Stimulated activated CD8-positive, alpha-beta memory T cell treated with anti-CD3 and anti-CD28 coated beads, Interleukin-2, amount 100 ng/mL, for 48 hours (primary cell): Measurements from ENCODE around the gene DLGAP1.

Experiments used
- DNase-seq, 2 donors: peaks; one replicate each; pipeline ENCODE4 v3.0.0-alpha.2; 2020; ENCODE audit warnings: low read depth in 2 of 2

The DLGAP1 gene

GRCh38 chr18:3777122-3777521 is 678.0 kb downstream of the DLGAP1 start:
- no peak for DNase-seq

GRCh38 chr18:3775996-3776395 is 679.1 kb downstream of the DLGAP1 start:
- DNase-seq: no peak

GRCh38 chr18:3773303-3773702 is 681.8 kb downstream of the DLGAP1 start:
- no peak for DNase-seq

- DNase-seq: peak; percentile 69 to 78
Measured at GRCh38 chr18:3771121-3771971, 683.8 kb downstream of the DLGAP1 start.

GRCh38 chr18:3761266-3761665 is 693.8 kb downstream of the DLGAP1 start:
- no peak for DNase-seq

GRCh38 chr18:3760741-3761140 is 694.4 kb downstream of the DLGAP1 start:
- DNase-seq: no peak

- no peak for DNase-seq
Measured at GRCh38 chr18:3759099-3759498, 696.0 kb downstream of the DLGAP1 start.

GRCh38 chr18:3758531-3758930 is 696.6 kb downstream of the DLGAP1 start:
- DNase-seq: no peak

GRCh38 chr18:3757361-3757760 is 697.7 kb downstream of the DLGAP1 start:
- DNase-seq: no peak

- no peak for DNase-seq
Measured at GRCh38 chr18:3753106-3753505, 702.0 kb downstream of the DLGAP1 start.

GRCh38 chr18:3748086-3748485 is 707.0 kb downstream of the DLGAP1 start:
- DNase-seq: no peak

- no peak for DNase-seq
Measured at GRCh38 chr18:3747176-3747973, 707.7 kb downstream of the DLGAP1 start.

- no peak for DNase-seq
Measured at GRCh38 chr18:3742541-3742940, 712.6 kb downstream of the DLGAP1 start.

- DNase-seq: no peak
Measured at GRCh38 chr18:3741333-3741732, 713.8 kb downstream of the DLGAP1 start.

- no peak for DNase-seq
Measured at GRCh38 chr18:3728704-3729437, 726.2 kb downstream of the DLGAP1 start.

GRCh38 chr18:3727274-3727673 is 727.8 kb downstream of the DLGAP1 start:
- DNase-seq: no peak

- DNase-seq: no peak
Measured at GRCh38 chr18:3726238-3726951, 728.7 kb downstream of the DLGAP1 start.

- no peak for DNase-seq
Measured at GRCh38 chr18:3725115-3725514, 730.0 kb downstream of the DLGAP1 start.

GRCh38 chr18:3723554-3723953 is 731.6 kb downstream of the DLGAP1 start:
- DNase-seq: no peak

- no peak for DNase-seq
Measured at GRCh38 chr18:3722649-3723433, 732.3 kb downstream of the DLGAP1 start.
